Limb (tissue), 2 donors: ENCODE results near the gene BCR.
A peak's percentile ranks its signal among the peaks of the same experiment; 100 is the strongest.

Source experiments
- DNase-seq, 2 donors: peaks; one replicate each; pipeline ENCODE4 v3.0.0-alpha.2; 2016; ENCODE audit errors: extremely low spot score in 2 of 2

The BCR gene

GRCh38 chr22:23215294-23216241 lies 35.3 kb downstream of the BCR start:
- no peak for DNase-seq

GRCh38 chr22:23216461-23217170 lies 36.3 kb downstream of the BCR start:
- no peak for DNase-seq

GRCh38 chr22:23217171-23218052 lies 37.1 kb downstream of the BCR start:
- DNase-seq, result no peak

- no peak for DNase-seq
Observed at GRCh38 chr22:23218053-23218866, 38.0 kb downstream of the BCR start.

GRCh38 chr22:23218867-23219251 lies 38.5 kb downstream of the BCR start:
- peak in 1 of 2 donors; percentile 56 for DNase-seq

GRCh38 chr22:23219317-23219716 lies 39.0 kb downstream of the BCR start:
- DNase-seq, result no peak

GRCh38 chr22:23219822-23220484 lies 39.6 kb downstream of the BCR start:
- DNase-seq, result no peak

- DNase-seq, result no peak
Observed at GRCh38 chr22:23220485-23221350, 40.4 kb downstream of the BCR start.

- no peak for DNase-seq
Observed at GRCh38 chr22:23221351-23221804, 41.1 kb downstream of the BCR start.

- no peak for DNase-seq
Observed at GRCh38 chr22:23222033-23222792, 41.9 kb downstream of the BCR start.

GRCh38 chr22:23222793-23223568 lies 42.7 kb downstream of the BCR start:
- DNase-seq, result no peak

- no peak for DNase-seq
Observed at GRCh38 chr22:23223569-23224317, 43.4 kb downstream of the BCR start.

- DNase-seq, result no peak
Observed at GRCh38 chr22:23224846-23225245, 44.5 kb downstream of the BCR start.

- no peak for DNase-seq
Observed at GRCh38 chr22:23225337-23225723, 45.0 kb downstream of the BCR start.

- no peak for DNase-seq
Observed at GRCh38 chr22:23225724-23226496, 45.6 kb downstream of the BCR start.

GRCh38 chr22:23226497-23226850 lies 46.2 kb downstream of the BCR start:
- DNase-seq, result no peak
